HepG2 (cell line): Measurements from ENCODE around the gene OXLD1. TPM values are rescaled to one million over a fixed set of nuclear protein-coding genes. Genes with fewer than 3 reads are reported as not detected.
A peak's percentile ranks its signal among the peaks of the same experiment; 100 is the strongest.

Experiments
- AKNA ChIP-seq: sonication (generic); formaldehyde crosslinking; IDR thresholded peaks from 2 replicates; pipeline ENCODE4 v1.4.0; 2020; ENCODE audit warnings: missing genetic modification reagents, borderline replicate concordance
- CEBPG ChIP-seq: IDR thresholded peaks from 2 replicates; pipeline ENCODE4 v1.6.1; 2016
- CSRNP1 ChIP-seq: sonication (generic); formaldehyde crosslinking; IDR thresholded peaks from 2 replicates; pipeline ENCODE4 v1.8.1; 2023; ENCODE audit warnings: mild to moderate bottlenecking, missing genetic modification reagents
- NFYB ChIP-seq: sonication (generic); formaldehyde crosslinking; IDR thresholded peaks from 2 replicates; pipeline ENCODE4 v1.4.0; 2020; ENCODE audit warnings: missing genetic modification reagents
- RBM39 ChIP-seq: fragments of 200-400 bp; formaldehyde crosslinking; IDR thresholded peaks from one replicate; pipeline ENCODE4 v1.6.1; 2018; ENCODE audit warnings: antibody characterized with exemption, mild to moderate bottlenecking, low read depth, low read length; ENCODE audit not compliant: poor library complexity, severe bottlenecking
- SNAI1 ChIP-seq: sonication (generic); formaldehyde crosslinking; IDR thresholded peaks from 2 replicates; pipeline ENCODE4 v1.5.0; 2020; ENCODE audit warnings: mild to moderate bottlenecking, missing genetic modification reagents, borderline replicate concordance
- ZHX2 ChIP-seq, 2 experiments: sonication (generic) in 1 of 2; formaldehyde crosslinking in 1 of 2; IDR thresholded peaks; 2 replicates each; pipeline versions ENCODE4 v1.6.1 to v1.9.0; 2014 to 2022; ENCODE audit warnings: antibody characterized with exemption in 1 of 2, borderline replicate concordance in 1 of 2, inconsistent platforms in 1 of 2, low read depth in 1 of 2, missing genetic modification reagents in 1 of 2
- ZSCAN25 ChIP-seq: sonication (generic); formaldehyde crosslinking; IDR thresholded peaks from 2 replicates; pipeline ENCODE4 v1.8.0; 2022; ENCODE audit warnings: mild to moderate bottlenecking, missing genetic modification reagents
- polyA plus RNA-seq, 8 experiments: library from polyadenylated mRNA; depleted of rRNA in 3 of 8; stranded (reverse) in 7 of 8; unstranded in 1 of 8; fragments of >200 nt; fragmentation: Illumina TruSeq in 4 of 8; extraction: Trizol in 4 of 8; gene quantifications; 2 replicates each; pipeline versions ENCODE4 v1.2.1 to v1.2.3, GENCODE V29; 2011 to 2016; ENCODE audit warnings: low read depth in 4 of 8, missing spikeins in 1 of 8, mixed read lengths in 1 of 8; ENCODE audit not compliant: insufficient read depth in 1 of 8
- total RNA-seq, 5 experiments: library from RNA; depleted of rRNA; stranded (reverse); fragments of >200 nt; fragmentation: Illumina TruSeq; extraction: Trizol; gene quantifications; 2 replicates each; pipeline ENCODE4 v1.2.3, GENCODE V29; 2016; ENCODE audit warnings: low read depth in 1 of 5

The OXLD1 gene
- total and polyA plus RNA-seq, 2 of the 13 experiments (the other 11 are each of a cell fraction or from before 2014, with no cell fraction given) = 27.1 to 37.5 TPM

GRCh38 chr17:81702934-81703746 is 36.7 kb upstream of the OXLD1 start, which contains the start of gene MRPL12 (continued):
- TF ChIP-seq ZHX2 (IDR thresholded peaks at IDR 0.05; ENCODE audit: low read depth) (peak; percentile 92), ZHX2 (CRISPR knock-in tag; IDR thresholded peaks at IDR 0.05; ENCODE audit: borderline replicate concordance) (peak; percentile 43; the same call in 1 of the 2 replicates), RBM39 (peak; percentile 74), CEBPG (CRISPR knock-in tag) (0 out of 2 replicates have a peak, but pooled peaks have one; percentile 34), CSRNP1 (CRISPR knock-in tag) (peak; percentile 88), ZSCAN25 (CRISPR knock-in tag) (no peak), NFYB (CRISPR knock-in tag) (peak; percentile 65; the same call in 1 of the 2 replicates), SNAI1 (peak; percentile 83; the same call in 1 of the 2 replicates), AKNA (CRISPR knock-in tag) (0 out of 2 replicates have a peak, but pooled peaks have one; percentile 20)
